HK-2 (cell line): ENCODE results near the gene PPP1R1B.
A peak's percentile ranks its signal among the peaks of the same experiment; 100 is the strongest.

Experiments
- DNase-seq: peaks from one replicate; pipeline ENCODE4 v3.0.0-alpha.2; 2018; ENCODE audit not compliant: unreplicated experiment

PPP1R1B gene

DNA sequence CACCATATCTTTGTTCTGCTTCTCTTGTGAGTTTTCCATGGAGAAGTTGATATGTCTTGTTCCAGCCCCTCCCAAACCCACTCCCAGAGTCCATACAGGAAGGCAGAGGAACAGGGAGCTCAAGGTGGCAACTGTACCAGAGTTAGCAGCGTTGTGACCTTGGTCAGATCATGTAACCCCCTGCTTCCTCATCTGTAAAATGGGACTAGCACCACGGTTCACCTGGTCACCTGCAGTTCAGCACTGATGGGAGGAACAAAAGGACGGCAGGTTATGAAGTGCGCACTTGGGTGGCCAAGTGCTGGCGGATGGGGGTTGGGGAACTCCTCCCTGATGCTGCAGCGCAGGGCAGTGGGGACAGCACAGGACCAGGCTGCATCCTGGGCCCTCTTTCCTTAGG lies 11.3 kb upstream of the PPP1R1B start:
- DNase-seq: no peak

DNA sequence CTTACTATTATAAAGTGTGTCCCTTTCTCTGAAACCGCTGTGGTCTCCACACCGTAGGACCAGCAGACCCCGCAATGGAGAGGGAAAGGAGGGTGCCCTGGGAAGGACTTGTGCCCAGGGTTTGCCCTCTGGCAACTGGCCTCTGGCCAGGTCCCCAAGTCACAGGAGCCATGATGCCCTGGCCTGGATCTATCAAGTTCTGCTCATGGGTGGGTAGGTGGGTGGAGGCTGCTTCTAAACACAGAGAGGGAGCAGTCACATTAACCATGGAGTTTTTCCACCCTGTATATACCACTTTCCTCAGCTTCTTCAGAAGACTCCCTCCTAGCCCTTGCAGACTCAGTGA lies 9.7 kb upstream of the PPP1R1B start:
- no peak for DNase-seq

GRCh38 chr17:39617446-39618245 lies 9.1 kb upstream of the PPP1R1B start:
- DNase-seq: peak; percentile 74

DNA sequence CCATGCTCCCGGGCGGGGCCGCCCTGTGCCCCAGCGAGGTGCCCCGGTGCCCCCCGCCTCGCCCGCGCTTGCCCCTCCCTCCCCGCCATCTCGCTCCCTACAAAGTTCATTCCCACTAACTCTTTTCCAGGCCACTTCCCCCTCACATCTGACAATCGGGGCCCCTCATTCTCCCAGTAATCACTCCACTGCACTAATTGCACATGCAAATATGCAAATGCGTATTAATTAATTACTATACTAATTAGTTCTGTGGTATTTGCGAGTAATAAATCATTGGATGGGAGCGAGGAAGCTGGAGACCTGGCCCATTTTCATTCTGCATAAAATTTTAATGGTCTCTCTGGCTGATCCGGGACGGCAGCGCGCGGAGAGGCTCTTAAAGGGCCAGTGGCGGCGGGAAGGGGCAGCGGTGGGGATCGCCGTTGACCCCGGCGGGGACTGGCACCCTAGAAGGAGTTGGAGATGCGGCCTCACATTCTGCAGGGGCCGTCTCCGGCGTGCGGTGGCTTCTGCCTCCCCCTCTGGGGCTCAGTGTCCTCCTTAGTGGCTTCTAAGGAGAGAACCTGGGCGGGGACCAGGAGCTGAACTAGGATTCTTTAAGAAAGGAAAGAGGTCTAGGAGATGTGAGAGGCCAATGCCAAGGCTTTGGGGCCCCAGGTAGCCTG lies 8.4 kb upstream of the PPP1R1B start:
- no peak for DNase-seq

GRCh38 chr17:39618956-39619785 lies 7.6 kb upstream of the PPP1R1B start:
- DNase-seq: no peak

GRCh38 chr17:39619786-39620101 lies 7.0 kb upstream of the PPP1R1B start:
- DNase-seq: no peak

GRCh38 chr17:39621523-39622379 lies 5.0 kb upstream of the PPP1R1B start:
- DNase-seq: peak; percentile 95

GRCh38 chr17:39622380-39623006 lies 4.3 kb upstream of the PPP1R1B start:
- peak; percentile 57 for DNase-seq

GRCh38 chr17:39623356-39623950 lies 3.3 kb upstream of the PPP1R1B start:
- peak; percentile 83 for DNase-seq

GRCh38 chr17:39624313-39624712 lies 2.4 kb upstream of the PPP1R1B start:
- DNase-seq: no peak

GRCh38 chr17:39625198-39625785 lies 1.5 kb upstream of the PPP1R1B start:
- no peak for DNase-seq

DNA sequence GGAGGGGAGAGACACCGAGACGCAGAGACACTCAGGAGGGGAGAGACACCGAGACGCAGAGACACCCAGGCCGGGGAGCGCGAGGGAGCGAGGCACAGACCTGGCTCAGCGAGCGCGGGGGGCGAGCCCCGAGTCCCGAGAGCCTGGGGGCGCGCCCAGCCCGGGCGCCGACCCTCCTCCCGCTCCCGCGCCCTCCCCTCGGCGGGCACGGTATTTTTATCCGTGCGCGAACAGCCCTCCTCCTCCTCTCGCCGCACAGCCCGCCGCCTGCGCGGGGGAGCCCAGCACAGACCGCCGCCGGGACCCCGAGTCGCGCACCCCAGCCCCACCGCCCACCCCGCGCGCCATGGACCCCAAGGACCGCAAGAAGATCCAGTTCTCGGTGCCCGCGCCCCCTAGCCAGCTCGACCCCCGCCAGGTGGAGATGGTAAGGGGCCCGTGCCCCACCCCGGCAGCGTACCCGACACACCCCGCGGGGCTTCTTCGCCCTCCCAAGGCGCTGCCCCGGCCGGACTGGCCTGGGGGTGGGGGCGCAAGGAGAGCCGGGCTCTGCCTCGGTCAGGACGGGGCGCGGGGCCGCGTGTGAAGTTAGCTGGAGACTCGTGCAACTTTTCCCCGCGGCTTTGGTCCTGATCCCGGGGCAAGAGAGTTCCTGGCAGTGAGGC lies 427 bp downstream of the PPP1R1B start:
- no peak for DNase-seq

DNA sequence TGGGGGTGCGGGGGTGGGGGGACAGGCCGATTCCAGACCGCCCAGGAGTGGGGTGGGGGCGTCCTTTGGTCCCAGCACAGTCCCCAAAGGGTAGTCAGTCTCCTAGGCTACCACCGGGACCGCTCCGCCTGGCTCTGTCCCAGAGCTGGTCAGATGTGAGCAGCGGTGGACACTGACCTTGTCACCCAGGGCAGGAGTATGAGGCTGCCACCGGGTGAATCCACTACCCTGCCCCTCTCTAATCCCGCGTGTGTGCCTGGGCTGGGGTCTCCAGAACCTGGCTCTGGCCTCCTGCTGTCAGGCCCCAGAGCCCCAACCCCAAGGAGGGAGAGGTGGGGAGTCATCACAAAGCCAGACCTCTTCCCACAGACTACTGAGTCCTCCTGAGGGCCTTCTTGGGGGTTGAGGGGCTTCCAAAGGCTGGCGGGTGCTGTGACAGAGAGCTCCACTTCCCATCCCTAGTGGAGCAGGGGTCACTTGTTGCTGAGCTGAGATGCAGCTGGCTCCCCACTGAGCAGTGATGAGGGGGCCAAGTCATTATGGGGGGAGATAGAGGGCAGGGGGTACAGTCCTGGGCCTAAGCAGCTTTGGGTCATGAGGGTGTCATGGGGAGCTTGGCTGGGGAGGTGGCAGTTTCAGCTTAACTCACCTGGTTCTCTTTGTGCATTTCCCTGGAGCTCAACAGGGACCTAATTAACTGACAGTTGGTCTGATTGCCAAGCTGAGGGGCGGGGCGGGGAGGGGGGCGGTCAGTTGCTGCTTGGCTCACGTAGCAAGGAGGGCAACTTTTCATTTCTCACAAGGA lies 1.2 kb downstream of the PPP1R1B start:
- no peak for DNase-seq

- no peak for DNase-seq
Observed at GRCh38 chr17:39628655-39629493, 2.1 kb downstream of the PPP1R1B start.

DNA sequence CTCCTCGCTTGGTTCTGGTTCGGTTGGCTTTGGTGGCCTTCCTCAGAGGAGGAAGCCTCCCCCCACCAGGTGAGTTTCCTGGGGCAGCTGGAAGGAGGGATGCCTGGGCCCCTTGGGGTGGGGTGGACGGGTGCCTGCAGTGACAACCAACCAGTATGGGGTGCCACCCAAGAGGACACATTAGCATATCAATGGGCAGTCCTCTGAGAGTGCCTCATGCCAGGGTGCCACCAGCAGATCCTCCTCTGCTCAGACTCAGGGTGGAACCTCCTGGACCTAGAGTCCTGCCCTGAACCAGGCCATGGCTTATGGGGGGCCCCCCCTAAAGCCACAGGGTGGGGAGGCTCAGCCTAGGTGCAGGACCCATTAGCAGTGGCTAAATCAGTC lies 2.7 kb downstream of the PPP1R1B start:
- no peak for DNase-seq

DNA sequence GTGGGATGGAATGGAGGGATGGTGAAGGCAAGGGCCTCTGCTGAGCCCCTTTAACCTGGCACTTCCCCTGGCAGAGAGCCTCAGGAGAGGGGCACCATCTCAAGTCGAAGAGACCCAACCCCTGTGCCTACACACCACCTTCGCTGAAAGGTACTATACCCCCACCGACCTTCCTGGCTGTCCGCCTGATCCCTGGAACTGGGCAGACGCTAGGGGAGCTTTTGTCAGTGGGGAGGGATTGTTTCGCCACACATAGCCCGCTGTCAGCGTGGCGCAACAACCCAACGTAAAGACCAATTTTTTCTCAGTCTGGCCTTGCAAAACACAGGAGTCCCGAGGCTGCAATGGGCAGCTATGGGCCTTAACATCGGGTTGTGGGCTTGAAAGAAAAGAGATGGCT lies 3.1 kb downstream of the PPP1R1B start:
- no peak for DNase-seq

GRCh38 chr17:39631403-39631802 lies 4.7 kb downstream of the PPP1R1B start:
- DNase-seq: no peak
